Thyroid gland (tissue), 4 donors: ENCODE measurements around the gene ULK2. TPM values are rescaled to one million over a fixed set of nuclear protein-coding genes. Genes with fewer than 3 reads are reported as not detected.
"Not testable (repeated sequence)": the region's sequence is repeated elsewhere in the genome, so short reads cannot be mapped to it uniquely, and the experiment has no call there.

Experiments
- DNase-seq, 2 donors: peaks; one replicate each; pipeline ENCODE4 v3.0.0-alpha.2; 2019
- H3K27ac ChIP-seq, 3 donors: fragments of 200-600 bp; sonication (generic); 1 replicate in 2 of 3; 2 replicates in 1 of 3; pipeline ENCODE4 v1.5.1; 2016 to 2019; ENCODE audit warnings: mild to moderate bottlenecking in 1 of 3, moderate library complexity in 1 of 3
- H3K27me3 ChIP-seq: fragments of 200-600 bp; sonication (generic); one replicate; pipeline ENCODE4 v1.5.1; 2019
- H3K36me3 ChIP-seq, 2 donors: fragments of 200-600 bp; sonication (generic); one replicate each; pipeline ENCODE4 v1.5.1; 2016 to 2019
- H3K4me1 ChIP-seq, 2 donors: fragments of 200-600 bp; sonication (generic); one replicate each; pipeline ENCODE4 v1.5.1; 2017 to 2019
- H3K4me3 ChIP-seq, 3 donors: fragments of 200-600 bp; sonication (generic); replicated peaks in 1 of 3; 1 replicate in 2 of 3; 2 replicates in 1 of 3; pipeline ENCODE4 v1.5.1; 2016; ENCODE audit warnings: mild to moderate bottlenecking in 1 of 3
- H3K9me3 ChIP-seq: fragments of 200-600 bp; sonication (generic); one replicate; pipeline ENCODE4 v1.5.1; 2017
- POLR2A ChIP-seq, 2 donors: fragments of 450-650 bp; IDR thresholded peaks; one replicate each; pipeline ENCODE4 v1.6.1; 2017; ENCODE audit warnings: antibody characterized with exemption in 2 of 2, mild to moderate bottlenecking in 2 of 2, moderate library complexity in 1 of 2
- WGBS, 2 donors: methylation state at CpG; one replicate each; pipeline ENCODE4 v1.1.5; 2017; 5-methylcytosine and 5-hydroxymethylcytosine counted together
- intact Hi-C: fragments of 100-400 bp; cut with DNase I; formaldehyde crosslinking; loops from one replicate; pipeline ENCODE4 v1.15.1; 2023
- total RNA-seq, 4 donors: library from RNA; depleted of rRNA; stranded (reverse); fragments of >200 nt; gene quantifications; one replicate each; pipeline ENCODE4 v1.2.3, GENCODE V29; 2016
- TF ChIP-seq, protein P1 (sequence below), 6 experiments: fragments of 200-600 bp in 3 of 6; fragments of 450-650 bp in 3 of 6; sonication (generic) in 3 of 6; IDR thresholded peaks; one replicate each; pipeline ENCODE4 v1.5.1; 2016 to 2019; ENCODE audit warnings: antibody characterized with exemption in 6 of 6, mild to moderate bottlenecking in 2 of 6, inconsistent platforms in 1 of 6, moderate library complexity in 1 of 6

Gene ULK2
- total RNA-seq, 4 donors from 2014 or later: 15.8 to 22.6 (median 16.8) TPM

DNA sequence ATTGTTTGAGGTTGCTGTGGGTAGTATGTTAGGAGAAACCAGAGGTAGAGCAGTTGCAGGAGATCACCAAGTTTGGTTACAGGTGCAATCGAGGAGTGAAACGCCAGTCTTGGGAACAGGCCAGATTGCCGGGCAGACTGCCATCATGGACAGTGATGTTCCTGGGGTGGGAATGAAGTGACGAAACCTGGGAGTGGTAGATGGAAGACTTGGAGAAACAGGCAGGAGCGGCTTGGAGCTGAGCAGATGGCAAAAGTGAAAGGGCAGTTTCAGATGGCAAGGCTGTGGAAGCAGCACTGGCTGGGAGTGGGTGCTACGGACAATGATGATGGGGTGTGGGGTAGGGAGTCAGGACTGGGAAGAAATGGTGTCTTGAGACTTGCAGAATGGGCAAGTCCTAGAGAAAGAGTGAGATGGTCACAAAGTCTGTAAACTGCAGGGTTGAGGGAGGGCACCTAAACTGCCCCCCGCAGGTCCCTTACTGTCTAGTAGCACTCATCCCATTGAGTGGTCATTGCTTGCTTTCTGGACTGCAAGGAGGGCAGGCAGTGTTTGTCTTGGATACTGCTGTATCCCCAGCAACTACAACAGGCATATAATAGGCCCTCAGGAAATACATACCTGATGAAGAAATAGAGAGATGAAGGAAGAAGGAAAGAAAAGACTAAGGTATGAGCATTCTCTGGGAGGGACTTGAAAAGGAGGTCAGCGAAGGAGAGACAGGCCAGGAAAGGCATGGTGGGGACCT is 29.5 kb upstream of the ULK2 start:
- intact Hi-C loops: no loop called here
- no peaks in the 10 kb centered on the region for H3K36me3 ChIP-seq
- no peak overlapping the region for H3K27ac ChIP-seq
- H3K27me3 ChIP-seq: no peaks in the 10 kb centered on the region
- H3K4me3 ChIP-seq: no peak overlapping the region
- TF ChIP-seq POLR2A (IDR thresholded peaks at IDR 0.05): no peak
- TF ChIP-seq, protein P1, sequence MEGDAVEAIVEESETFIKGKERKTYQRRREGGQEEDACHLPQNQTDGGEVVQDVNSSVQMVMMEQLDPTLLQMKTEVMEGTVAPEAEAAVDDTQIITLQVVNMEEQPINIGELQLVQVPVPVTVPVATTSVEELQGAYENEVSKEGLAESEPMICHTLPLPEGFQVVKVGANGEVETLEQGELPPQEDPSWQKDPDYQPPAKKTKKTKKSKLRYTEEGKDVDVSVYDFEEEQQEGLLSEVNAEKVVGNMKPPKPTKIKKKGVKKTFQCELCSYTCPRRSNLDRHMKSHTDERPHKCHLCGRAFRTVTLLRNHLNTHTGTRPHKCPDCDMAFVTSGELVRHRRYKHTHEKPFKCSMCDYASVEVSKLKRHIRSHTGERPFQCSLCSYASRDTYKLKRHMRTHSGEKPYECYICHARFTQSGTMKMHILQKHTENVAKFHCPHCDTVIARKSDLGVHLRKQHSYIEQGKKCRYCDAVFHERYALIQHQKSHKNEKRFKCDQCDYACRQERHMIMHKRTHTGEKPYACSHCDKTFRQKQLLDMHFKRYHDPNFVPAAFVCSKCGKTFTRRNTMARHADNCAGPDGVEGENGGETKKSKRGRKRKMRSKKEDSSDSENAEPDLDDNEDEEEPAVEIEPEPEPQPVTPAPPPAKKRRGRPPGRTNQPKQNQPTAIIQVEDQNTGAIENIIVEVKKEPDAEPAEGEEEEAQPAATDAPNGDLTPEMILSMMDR (IDR thresholded peaks at IDR 0.05): no peak
- no peaks in the 10 kb centered on the region for H3K9me3 ChIP-seq
- 59 to 62% methylated on average over 8 of the region's 8 CpGs for WGBS, 2 donors
- DNase-seq: peak; percentile 49 to 65
- peaks cover 0 to 3% of the 10 kb centered on the region in 2 donors for H3K4me1 ChIP-seq

DNA sequence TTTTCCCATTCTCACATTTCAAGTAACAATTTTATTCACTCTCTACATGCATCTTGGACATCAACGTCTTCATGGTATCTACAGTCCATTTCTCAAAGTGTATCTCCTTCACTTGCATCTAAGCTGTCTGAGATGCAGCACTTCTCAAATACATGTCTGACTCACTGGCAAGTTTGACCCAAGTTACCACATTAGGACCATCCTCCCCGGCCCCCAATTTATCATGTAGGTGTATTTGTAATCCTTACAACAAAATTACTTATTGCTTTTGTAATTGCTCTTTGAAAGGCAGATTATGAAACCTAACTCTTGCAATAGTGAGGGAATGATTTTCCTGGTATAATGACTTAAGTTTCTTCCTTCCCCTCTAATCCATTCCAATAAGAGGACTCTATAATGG is 28.9 kb upstream of the ULK2 start:
- DNase-seq: no peak
- TF ChIP-seq, protein P1 (IDR thresholded peaks at IDR 0.05): no peak
- TF ChIP-seq POLR2A (IDR thresholded peaks at IDR 0.05): no peak
- Histone ChIP-seq H3K36me3 (no peaks in the 10 kb centered on the region), H3K4me1 (peaks cover 0 to 3% of the 10 kb centered on the region in 2 donors), H3K9me3 (no peaks in the 10 kb centered on the region), H3K27ac (no peak overlapping the region), H3K27me3 (no peaks in the 10 kb centered on the region), H3K4me3 (no peak overlapping the region)
- WGBS, 2 donors: 89 to 92% methylated on average over 2 of the region's 2 CpGs
- intact Hi-C loops: no loop called here

DNA sequence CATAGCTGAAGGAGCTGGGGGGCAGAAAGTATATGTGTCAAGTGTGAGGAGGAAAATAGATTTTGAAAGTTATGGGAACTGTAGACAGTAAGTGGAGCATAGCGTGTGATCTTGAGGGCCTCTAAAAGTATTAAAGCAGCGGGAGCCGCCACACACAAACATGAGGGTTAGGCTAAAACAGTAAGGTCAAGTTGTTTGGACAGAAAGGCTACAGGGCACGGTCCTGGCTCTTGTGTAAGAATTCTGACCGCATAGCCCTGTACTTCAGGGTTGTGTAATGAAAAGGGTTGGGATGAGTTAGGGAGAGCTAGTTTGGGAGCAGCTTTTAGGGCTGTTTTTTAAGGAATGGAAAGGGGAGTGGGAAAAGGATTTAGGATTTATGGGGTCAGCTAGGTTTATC is 22.8 kb upstream of the ULK2 start:
- H3K4me3 ChIP-seq, H3K36me3 ChIP-seq, H3K27ac ChIP-seq, DNase-seq, H3K9me3 ChIP-seq, intact Hi-C loops, H3K4me1 ChIP-seq, H3K27me3 ChIP-seq: not testable (repeated sequence)
- 89 to 90% methylated on average over 5 of the region's 5 CpGs for WGBS, 2 donors

DNA sequence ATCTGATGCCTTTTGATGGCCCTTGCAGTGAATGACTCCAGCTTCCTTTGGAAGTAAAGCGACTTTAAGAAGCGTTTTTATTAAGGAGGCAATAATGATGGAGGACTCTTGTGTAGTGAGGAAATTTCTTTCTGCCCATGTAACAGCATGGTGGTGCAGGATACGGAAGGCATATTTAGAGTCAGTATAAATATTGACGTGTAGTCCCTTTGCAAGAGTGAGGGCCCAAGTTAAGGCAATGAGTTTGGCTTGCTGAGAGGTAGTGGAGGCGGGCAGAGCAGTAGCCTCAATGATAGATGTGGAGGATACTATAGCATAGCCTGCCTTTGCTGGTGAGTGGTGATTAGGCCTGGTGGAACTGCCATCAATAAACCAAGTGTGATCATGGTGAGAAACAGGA is 22.3 kb upstream of the ULK2 start:
- H3K4me1 ChIP-seq, H3K27me3 ChIP-seq, H3K9me3 ChIP-seq, DNase-seq, intact Hi-C loops, H3K36me3 ChIP-seq, H3K4me3 ChIP-seq, H3K27ac ChIP-seq: not testable (repeated sequence)
- WGBS, 2 donors: 94 to 98% methylated on average over 5 of the region's 5 CpGs

DNA sequence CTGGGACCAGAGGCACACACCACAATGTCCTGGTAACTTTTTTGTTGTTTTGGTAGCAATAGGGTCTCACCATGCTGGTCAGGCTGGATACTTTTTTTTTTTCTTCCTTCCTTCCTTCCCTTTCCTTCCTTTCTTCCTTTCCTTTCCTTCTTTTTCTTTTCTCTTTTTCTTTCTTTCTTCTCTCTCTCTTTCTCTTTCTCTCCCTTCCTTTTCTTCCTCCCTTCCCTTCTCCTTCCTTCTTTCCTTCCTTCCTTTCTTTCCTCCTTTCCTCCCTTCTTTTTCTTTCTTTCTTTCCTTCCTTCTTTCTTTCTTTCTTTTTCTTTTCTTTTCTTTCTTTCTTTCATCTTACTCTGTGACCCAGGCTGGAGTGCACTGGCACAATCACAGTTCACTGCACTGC is 18.4 kb upstream of the ULK2 start:
- Histone ChIP-seq H3K27ac (no peak overlapping the region), H3K9me3 (no peaks in the 10 kb centered on the region), H3K36me3 (no peaks in the 10 kb centered on the region), H3K4me1 (no peaks in the 10 kb centered on the region), H3K27me3 (no peaks in the 10 kb centered on the region), H3K4me3 (no peak overlapping the region)
- intact Hi-C loops: no loop called here
- no peak for DNase-seq
- TF ChIP-seq, protein P1 (IDR thresholded peaks at IDR 0.05): no peak
- no peak for TF ChIP-seq POLR2A (IDR thresholded peaks at IDR 0.05)

DNA sequence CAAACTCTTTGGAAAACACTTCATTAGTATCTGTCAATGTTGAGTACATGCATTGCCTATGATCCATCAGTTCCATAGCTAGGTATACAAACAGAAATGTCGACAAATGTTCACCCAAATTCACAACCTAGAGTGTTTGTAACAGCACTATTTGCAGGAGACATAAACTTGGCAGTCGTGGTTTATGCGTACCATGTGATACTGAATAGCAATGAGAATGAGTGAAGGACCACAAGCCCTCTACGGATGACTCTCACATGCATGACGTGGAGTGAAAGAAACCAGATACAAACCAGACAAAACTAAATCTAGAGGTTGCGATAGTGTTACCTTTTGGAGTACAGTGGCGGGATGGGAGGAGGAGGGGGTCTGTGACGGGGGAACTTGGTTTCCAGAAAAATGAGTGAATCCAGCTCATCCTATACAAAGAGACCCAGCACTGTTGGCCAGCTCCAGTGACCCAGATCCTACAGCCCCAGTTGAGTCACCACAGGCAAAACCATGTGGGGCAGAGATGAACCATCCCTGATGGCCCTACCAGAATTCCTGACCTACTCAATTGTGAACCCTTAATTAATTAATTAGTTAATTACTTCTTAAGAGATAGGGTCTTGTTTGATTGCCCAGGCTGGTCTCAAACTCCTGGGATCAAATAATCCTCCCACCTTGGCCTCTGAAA is 15.9 kb upstream of the ULK2 start:
- no peak for DNase-seq
- no peaks in the 10 kb centered on the region for H3K9me3 ChIP-seq
- no peaks in the 10 kb centered on the region for H3K4me1 ChIP-seq
- no peak for TF ChIP-seq POLR2A (IDR thresholded peaks at IDR 0.05)
- H3K4me3 ChIP-seq: no peak overlapping the region
- intact Hi-C loops: no loop called here
- H3K36me3 ChIP-seq: no peaks in the 10 kb centered on the region
- H3K27ac ChIP-seq: no peak overlapping the region
- no peaks in the 10 kb centered on the region for H3K27me3 ChIP-seq
- WGBS, 2 donors: 78 to 88% methylated on average over 8 of the region's 8 CpGs
